Gastrocnemius medialis (tissue), 4 donors: Measurements from ENCODE around the gene PTGES3L.

Experiments used
- CTCF ChIP-seq, 5 experiments: fragments of 450-650 bp in 3 of 5; fragments of 200-600 bp in 2 of 5; sonication (generic) in 2 of 5; IDR thresholded peaks in 4 of 5; conservative IDR thresholded peaks in 1 of 5; 1 replicate in 4 of 5; 2 replicates in 1 of 5; pipeline ENCODE4 v1.5.1; 2016 to 2019; ENCODE audit warnings: antibody characterized with exemption in 5 of 5, mild to moderate bottlenecking in 3 of 5, moderate library complexity in 3 of 5
- POLR2A ChIP-seq, 2 donors: fragments of 450-650 bp; IDR thresholded peaks; one replicate each; pipeline ENCODE4 v1.6.1; 2017; ENCODE audit warnings: antibody characterized with exemption in 2 of 2, mild to moderate bottlenecking in 2 of 2, moderate library complexity in 2 of 2

- TF ChIP-seq POLR2A (IDR thresholded peaks at IDR 0.05) (peak in 1 of 2 donors; percentile 9), CTCF (IDR thresholded peaks at IDR 0.05 in 4 of 5, conservative IDR thresholded peaks at IDR 0.05 in 1 of 5) (no peak)
These were observed 30.9 kb upstream of the PTGES3L start for GRCh38 chr17:43010667-43011308.
